ENCODE results near the gene AKIRIN2. TPM values are rescaled to one million over a fixed set of nuclear protein-coding genes. Genes with fewer than 3 reads are reported as not detected.

Gene AKIRIN2
- total and polyA plus RNA-seq, 2 of the 13 experiments (the other 11 are each of a cell fraction or from before 2014, with no cell fraction given), result 15.6 to 23.4 TPM

GRCh38 chr6:87671555-87672029, 30.4 kb downstream of the AKIRIN2 start (continued):
- TF ChIP-seq PHF8 (CRISPR knock-in tag; IDR thresholded peaks at IDR 0.05), result peak; percentile 18; the same call in 1 of the 2 replicates
- no peak for TF ChIP-seq SRF (IDR thresholded peaks at IDR 0.05; ENCODE audit: low read depth, low read length)
- TF ChIP-seq ZNF768 (CRISPR knock-in tag; IDR thresholded peaks at IDR 0.05), result no peak
- TF ChIP-seq ZNF44 (CRISPR knock-in tag; IDR thresholded peaks at IDR 0.05), result no peak
- TF ChIP-seq HOMEZ (CRISPR knock-in tag; IDR thresholded peaks at IDR 0.05; ENCODE audit: low read depth), result peak; percentile 95
- peak; percentile 88 for TF ChIP-seq THAP11 (CRISPR knock-in tag; IDR thresholded peaks at IDR 0.05)
- no peak for TF ChIP-seq GABPA (IDR thresholded peaks at IDR 0.05; ENCODE audit: low read depth, low read length)
- TF ChIP-seq GABPA (CRISPR knock-in tag; IDR thresholded peaks at IDR 0.05; ENCODE audit: low read depth), result no peak
- TF ChIP-seq, protein P1, sequence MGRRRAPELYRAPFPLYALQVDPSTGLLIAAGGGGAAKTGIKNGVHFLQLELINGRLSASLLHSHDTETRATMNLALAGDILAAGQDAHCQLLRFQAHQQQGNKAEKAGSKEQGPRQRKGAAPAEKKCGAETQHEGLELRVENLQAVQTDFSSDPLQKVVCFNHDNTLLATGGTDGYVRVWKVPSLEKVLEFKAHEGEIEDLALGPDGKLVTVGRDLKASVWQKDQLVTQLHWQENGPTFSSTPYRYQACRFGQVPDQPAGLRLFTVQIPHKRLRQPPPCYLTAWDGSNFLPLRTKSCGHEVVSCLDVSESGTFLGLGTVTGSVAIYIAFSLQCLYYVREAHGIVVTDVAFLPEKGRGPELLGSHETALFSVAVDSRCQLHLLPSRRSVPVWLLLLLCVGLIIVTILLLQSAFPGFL (CRISPR knock-in tag; IDR thresholded peaks at IDR 0.05), result no peak
- no peak for TF ChIP-seq SETDB1 (CRISPR knock-in tag; IDR thresholded peaks at IDR 0.05; ENCODE audit: borderline replicate concordance)
- TF ChIP-seq ZBTB1 (CRISPR knock-in tag; IDR thresholded peaks at IDR 0.05; ENCODE audit: borderline replicate concordance), result no peak
- TF ChIP-seq KDM2A (CRISPR knock-in tag; IDR thresholded peaks at IDR 0.05; ENCODE audit: borderline replicate concordance, low read depth), result no peak; the same call in 1 of the 2 replicates
- TF ChIP-seq ZNF30 (CRISPR knock-in tag; IDR thresholded peaks at IDR 0.05), result no peak
- TF ChIP-seq MAX (IDR thresholded peaks at IDR 0.05), result peak; percentile 67
- no peak for TF ChIP-seq ZNF607 (CRISPR knock-in tag; IDR thresholded peaks at IDR 0.05; ENCODE audit: borderline replicate concordance)
- TF ChIP-seq KLF6 (CRISPR knock-in tag; IDR thresholded peaks at IDR 0.05), result peak; percentile 91
- no peak for TF ChIP-seq IRF1 (CRISPR knock-in tag; IDR thresholded peaks at IDR 0.05; ENCODE audit: low read depth)
- no peak for TF ChIP-seq SSRP1 (CRISPR knock-in tag; IDR thresholded peaks at IDR 0.05)
- TF ChIP-seq FOXK1 (CRISPR knock-in tag; IDR thresholded peaks at IDR 0.05; ENCODE audit: borderline replicate concordance, low read depth), result peak; percentile 98
- TF ChIP-seq IRF2 (CRISPR knock-in tag; IDR thresholded peaks at IDR 0.05), result peak; percentile 98
- no peak for TF ChIP-seq ZNF720 (CRISPR knock-in tag; IDR thresholded peaks at IDR 0.05)
- no peak for TF ChIP-seq ZNF550 (CRISPR knock-in tag; IDR thresholded peaks at IDR 0.05; ENCODE audit: borderline replicate concordance)
- no peak for TF ChIP-seq PCBP1 (IDR thresholded peaks at IDR 0.05; ENCODE audit: borderline replicate concordance, low read depth, low read length)
- no peak for TF ChIP-seq ZNF354B (CRISPR knock-in tag; IDR thresholded peaks at IDR 0.05)
- TF ChIP-seq ZNF776 (CRISPR knock-in tag; IDR thresholded peaks at IDR 0.05), result no peak
- no peak for TF ChIP-seq ZFP36L2 (CRISPR knock-in tag; IDR thresholded peaks at IDR 0.05)
- TF ChIP-seq ARNTL (CRISPR knock-in tag; IDR thresholded peaks at IDR 0.05), result peak; percentile 70
- TF ChIP-seq HNRNPL (IDR thresholded peaks at IDR 0.05; ENCODE audit: low read depth, low read length), result no peak
- TF ChIP-seq DBP (CRISPR knock-in tag; IDR thresholded peaks at IDR 0.05; ENCODE audit: not compliant biosample characterization), result peak; percentile 43
